GM12878 (cell line): Measurements from ENCODE around the gene CUEDC1. TPM values are rescaled to one million over a fixed set of nuclear protein-coding genes. Genes with fewer than 3 reads are reported as not detected.

Experiments
- ASH2L ChIP-seq: fragments of 300-600, 200-600 bp; sonication (generic); IDR thresholded peaks from 2 replicates; pipeline ENCODE4 v1.6.1; 2017; ENCODE audit warnings: low read depth, mild to moderate bottlenecking, borderline replicate concordance
- ATF7 ChIP-seq: fragments of 450-650 bp; IDR thresholded peaks from 2 replicates; pipeline ENCODE4 v1.6.1; 2016; ENCODE audit warnings: low read depth, mild to moderate bottlenecking
- CBFB ChIP-seq: IDR thresholded peaks from 2 replicates; pipeline ENCODE4 v1.6.1; 2016; ENCODE audit warnings: antibody characterized with exemption, low read depth
- GATAD2B ChIP-seq: fragments of 450-650 bp; conservative IDR thresholded peaks from 2 replicates; pipeline ENCODE4 v1.6.1; 2017; ENCODE audit warnings: low read depth, mild to moderate bottlenecking, moderate library complexity
- HDGF ChIP-seq: fragments of 450-650 bp; IDR thresholded peaks from 2 replicates; pipeline ENCODE4 v1.6.1; 2016; ENCODE audit warnings: antibody characterized with exemption
- IKZF2 ChIP-seq, 2 experiments: fragments of 450-650 bp; IDR thresholded peaks; 2 replicates each; pipeline ENCODE4 v1.6.1; 2017; ENCODE audit warnings: mild to moderate bottlenecking in 2 of 2, moderate library complexity in 2 of 2
- KAT2A ChIP-seq: conservative IDR thresholded peaks from 2 replicates; pipeline ENCODE4 v1.6.1; 2011; ENCODE audit warnings: low read depth, low read length; ENCODE audit not compliant: control insufficient read depth
- MTA2 ChIP-seq: fragments of 450-650 bp; IDR thresholded peaks from 2 replicates; pipeline ENCODE4 v1.6.1; 2016; ENCODE audit warnings: low read depth, mild to moderate bottlenecking, moderate library complexity
- REST ChIP-seq: IDR thresholded peaks from 2 replicates; pipeline ENCODE4 v1.6.1; 2012; ENCODE audit warnings: mild to moderate bottlenecking, low read depth, low read length
- RUNX3 ChIP-seq: IDR thresholded peaks from 2 replicates; pipeline ENCODE4 v1.6.1; 2012; ENCODE audit warnings: low read length, inconsistent platforms
- SIX5 ChIP-seq: IDR thresholded peaks from 2 replicates; pipeline ENCODE4 v1.6.1; 2011; ENCODE audit warnings: mild to moderate bottlenecking, low read depth, low read length, moderate library complexity; ENCODE audit not compliant: severe bottlenecking
- SMARCA5 ChIP-seq: fragments of 450-650 bp; IDR thresholded peaks from 2 replicates; pipeline ENCODE4 v1.6.1; 2017; ENCODE audit warnings: mild to moderate bottlenecking
- ZNF24 ChIP-seq: fragments of 450-650 bp; IDR thresholded peaks from 2 replicates; pipeline ENCODE4 v1.6.1; 2017; ENCODE audit warnings: antibody characterized with exemption, mild to moderate bottlenecking
- polyA plus RNA-seq, 11 experiments: library from polyadenylated mRNA; depleted of rRNA in 4 of 11; unstranded in 6 of 11; stranded (reverse) in 5 of 11; fragments of >200 nt; fragmentation: Nextera tagmentation in 4 of 11; fragmentation: Illumina TruSeq in 1 of 11; extraction: Ambion mirVana in 4 of 11; extraction: Trizol in 1 of 11; gene quantifications; 1 replicate in 1 of 11; 2 replicates in 10 of 11; pipeline versions ENCODE4 v1.2.1 to v1.2.3, GENCODE V29; 2011 to 2016; ENCODE audit warnings: inconsistent platforms in 2 of 11, missing spikeins in 2 of 11, low read depth in 1 of 11
- total RNA-seq, 4 experiments: library from RNA; depleted of rRNA in 3 of 4; stranded (reverse); fragments of >200 nt in 3 of 4; fragmentation: Illumina TruSeq in 1 of 4; extraction: Trizol in 1 of 4; gene quantifications; 2 replicates each; pipeline versions ENCODE4 v1.2.1 to v1.2.3, GENCODE V29; 2013 to 2021

CUEDC1 gene
- total and polyA plus RNA-seq, 10 of the 15 experiments (the other 5 are each of a cell fraction or from before 2014, with no cell fraction given): 0.24 to 7.4 (median 1.8) TPM

- TF ChIP-seq CBFB (peak; percentile 64; the same call in 1 of the 2 replicates), IKZF2 (IDR thresholded peaks at IDR 0.05) (peak; percentile 58 to 67; a peak in 3 of 4 replicates), HDGF (no peak), ATF7 (no peak), SMARCA5 (peak; percentile 92), REST (no peak), ASH2L (no peak), SIX5 (no peak), ZNF24 (peak; percentile 42; the same call in 1 of the 2 replicates), RUNX3 (peak; percentile 91), KAT2A (no peak), GATAD2B (no peak; the same call in 1 of the 2 replicates), MTA2 (peak; percentile 61; the same call in 1 of the 2 replicates)
Observed at GRCh38 chr17:57905875-57906455, 49.2 kb downstream of the CUEDC1 start (continued).
